Esophagus squamous epithelium (tissue), 4 donors: ENCODE data around the gene AGL.

ENCODE experiments used
- POLR2A ChIP-seq, 4 donors: fragments of 450-650 bp; IDR thresholded peaks; one replicate each; pipeline ENCODE4 v1.6.1; 2017; ENCODE audit warnings: antibody characterized with exemption in 4 of 4, mild to moderate bottlenecking in 4 of 4, moderate library complexity in 3 of 4
- TF ChIP-seq, protein P1 (sequence below), 6 experiments: fragments of 450-650 bp in 4 of 6; fragments of 200-600 bp in 2 of 6; sonication (generic) in 2 of 6; IDR thresholded peaks; one replicate each; pipeline ENCODE4 v1.5.1; 2016 to 2019; ENCODE audit warnings: antibody characterized with exemption in 6 of 6, mild to moderate bottlenecking in 4 of 6, moderate library complexity in 4 of 6

DNA sequence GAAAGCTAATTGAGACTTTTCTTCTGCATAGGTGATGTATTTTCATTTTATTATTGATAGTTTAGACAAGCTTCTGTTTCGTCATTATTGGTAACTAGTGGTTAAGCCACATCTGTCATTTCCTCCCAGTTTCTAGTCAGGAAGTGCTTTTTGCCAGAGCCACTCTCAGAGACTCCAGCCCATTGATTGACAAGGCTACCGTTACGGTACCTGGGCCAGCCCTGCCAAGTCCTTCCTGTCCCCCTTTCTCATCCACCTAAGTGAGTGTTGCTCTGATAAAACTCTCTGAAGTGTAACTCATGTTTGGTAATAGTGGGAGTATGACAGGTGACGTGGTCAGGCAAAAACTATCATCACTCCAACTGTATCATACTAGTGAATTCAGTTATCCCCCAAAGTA is 29.6 kb upstream of the AGL start:
- TF ChIP-seq POLR2A (IDR thresholded peaks at IDR 0.05): no peak
- TF ChIP-seq, protein P1, sequence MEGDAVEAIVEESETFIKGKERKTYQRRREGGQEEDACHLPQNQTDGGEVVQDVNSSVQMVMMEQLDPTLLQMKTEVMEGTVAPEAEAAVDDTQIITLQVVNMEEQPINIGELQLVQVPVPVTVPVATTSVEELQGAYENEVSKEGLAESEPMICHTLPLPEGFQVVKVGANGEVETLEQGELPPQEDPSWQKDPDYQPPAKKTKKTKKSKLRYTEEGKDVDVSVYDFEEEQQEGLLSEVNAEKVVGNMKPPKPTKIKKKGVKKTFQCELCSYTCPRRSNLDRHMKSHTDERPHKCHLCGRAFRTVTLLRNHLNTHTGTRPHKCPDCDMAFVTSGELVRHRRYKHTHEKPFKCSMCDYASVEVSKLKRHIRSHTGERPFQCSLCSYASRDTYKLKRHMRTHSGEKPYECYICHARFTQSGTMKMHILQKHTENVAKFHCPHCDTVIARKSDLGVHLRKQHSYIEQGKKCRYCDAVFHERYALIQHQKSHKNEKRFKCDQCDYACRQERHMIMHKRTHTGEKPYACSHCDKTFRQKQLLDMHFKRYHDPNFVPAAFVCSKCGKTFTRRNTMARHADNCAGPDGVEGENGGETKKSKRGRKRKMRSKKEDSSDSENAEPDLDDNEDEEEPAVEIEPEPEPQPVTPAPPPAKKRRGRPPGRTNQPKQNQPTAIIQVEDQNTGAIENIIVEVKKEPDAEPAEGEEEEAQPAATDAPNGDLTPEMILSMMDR (IDR thresholded peaks at IDR 0.05): no peak
